NT2/D1 (cell line): ENCODE results near the gene NKAPL.

ENCODE experiments used
- SUZ12 ChIP-seq: IDR thresholded peaks from 2 replicates; pipeline ENCODE4 v1.6.1; 2011; ENCODE audit not compliant: insufficient read length, insufficient read depth; ENCODE audit errors: extremely low read depth
- YY1 ChIP-seq: IDR thresholded peaks from 2 replicates; pipeline ENCODE4 v1.6.1; 2011; ENCODE audit not compliant: insufficient read length, insufficient read depth
- ZNF274 ChIP-seq: IDR thresholded peaks from 2 replicates; pipeline ENCODE4 v1.6.1; 2011; ENCODE audit warnings: mild to moderate bottlenecking, low read depth, low read length

DNA sequence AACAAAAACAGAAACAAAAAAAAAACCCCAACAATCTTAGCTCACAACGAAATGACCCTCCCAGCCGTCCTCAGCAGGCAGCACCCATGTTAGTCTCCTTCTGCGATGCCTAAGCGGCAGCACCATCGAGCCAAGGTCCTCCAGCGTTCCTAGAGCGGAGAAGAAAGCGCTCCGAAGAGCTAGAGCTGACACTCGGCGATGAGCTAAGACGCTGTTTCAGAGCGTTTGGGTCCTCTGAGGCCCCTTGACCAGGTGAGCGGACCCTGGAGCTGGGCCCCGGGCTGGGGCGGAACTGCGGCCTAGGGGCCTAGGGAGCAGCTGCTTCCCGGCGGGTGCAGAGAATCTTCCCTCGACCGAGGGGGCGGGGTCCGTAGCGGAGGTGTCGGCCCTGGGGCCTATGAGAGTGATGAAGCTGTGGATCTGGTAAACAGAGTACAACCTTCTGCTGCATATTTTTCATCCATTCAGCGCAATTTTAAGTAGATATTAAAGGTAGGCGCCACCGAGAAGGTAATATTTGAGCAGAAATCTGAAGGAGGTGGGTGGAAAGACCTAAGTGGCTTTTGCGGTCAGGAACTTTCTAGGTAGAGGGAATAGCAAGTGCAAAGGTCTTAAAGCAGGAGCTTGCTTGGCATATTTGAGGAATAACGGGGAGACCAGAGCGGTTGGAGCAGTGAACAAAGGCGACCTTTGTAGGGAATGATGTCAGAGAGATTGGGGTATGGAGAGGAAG lies 8.0 kb downstream of the NKAPL start, which contains the start of gene ZSCAN26:
- TF ChIP-seq ZNF274, result no peak
- no peak for TF ChIP-seq SUZ12
- no peak for TF ChIP-seq YY1
